Ishikawa (cell line): ENCODE results near the gene CARD11.

Source experiments
- CEBPB ChIP-seq: IDR thresholded peaks from 2 replicates; pipeline ENCODE4 v1.6.1; 2012
- CREB1 ChIP-seq: IDR thresholded peaks from 2 replicates; pipeline ENCODE4 v1.6.1; 2012; ENCODE audit warnings: low read depth
- EP300 ChIP-seq: IDR thresholded peaks from 2 replicates; pipeline ENCODE4 v1.6.1; 2012; ENCODE audit warnings: borderline replicate concordance
- FOXM1 ChIP-seq: IDR thresholded peaks from 2 replicates; pipeline ENCODE4 v1.6.1; 2012; ENCODE audit warnings: low read depth, borderline replicate concordance
- MAX ChIP-seq: IDR thresholded peaks from 2 replicates; pipeline ENCODE4 v1.6.1; 2012
- TCF12 ChIP-seq: IDR thresholded peaks from 2 replicates; pipeline ENCODE4 v1.6.1; 2012; ENCODE audit warnings: low read depth
- TEAD4 ChIP-seq: IDR thresholded peaks from 2 replicates; pipeline ENCODE4 v1.6.1; 2012
- YY1 ChIP-seq: IDR thresholded peaks from 2 replicates; pipeline ENCODE4 v1.6.1; 2012; ENCODE audit warnings: low read depth

- TF ChIP-seq YY1 (no peak), EP300 (no peak), CEBPB (no peak), TEAD4 (no peak), FOXM1 (no peak), TCF12 (no peak), CREB1 (no peak), MAX (no peak)
These were observed 44.6 kb downstream of the CARD11 start for GRCh38 chr7:2999078-2999500.
